PFSK-1 (cell line): ENCODE measurements around the gene MAEA.

Source experiments
- POLR2AphosphoS5 ChIP-seq: IDR thresholded peaks from 2 replicates; pipeline ENCODE4 v1.6.1; 2012; ENCODE audit warnings: low read depth, mild to moderate bottlenecking, control low read depth, low read length, moderate library complexity
- REST ChIP-seq, 2 experiments: IDR thresholded peaks; 2 replicates each; pipeline versions ENCODE4 v1.6.1 to v1.8.0; 2011 to 2012; ENCODE audit warnings: low read depth in 2 of 2, low read length in 2 of 2, control low read depth in 1 of 2, inconsistent platforms in 1 of 2, mild to moderate bottlenecking in 1 of 2, moderate library complexity in 1 of 2; ENCODE audit not compliant: insufficient read depth in 1 of 2

DNA sequence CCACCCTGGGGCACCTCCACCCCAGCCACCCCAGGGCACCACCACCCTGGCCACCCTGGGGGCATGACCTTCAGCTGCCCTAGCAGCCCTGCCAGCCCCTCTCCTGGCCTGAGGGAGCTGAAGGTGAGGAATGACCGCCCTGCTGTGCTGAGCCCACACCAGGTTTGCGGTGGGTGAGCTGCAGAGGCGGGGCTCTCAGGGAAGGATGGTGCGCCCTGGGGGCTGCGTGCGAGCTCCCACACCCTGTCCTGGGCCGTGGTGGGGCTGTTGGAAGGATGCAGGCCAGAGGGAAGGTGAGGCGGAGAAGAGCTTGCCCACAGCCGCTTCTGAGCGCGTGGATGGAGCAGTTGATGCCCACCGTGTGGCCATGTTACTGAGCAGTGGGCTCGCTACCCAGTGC, 75.1 kb downstream of the MAEA start:
- TF ChIP-seq REST (IDR thresholded peaks at IDR 0.05; ENCODE audit: insufficient read depth in 1 of 2, low read depth in 2 of 2, low read length in 2 of 2) (no peak), POLR2AphosphoS5 (no peak)
